ENCODE data around the gene SF3A1. TPM values are rescaled to one million over a fixed set of nuclear protein-coding genes. Genes with fewer than 3 reads are reported as not detected.
A peak's percentile ranks its signal among the peaks of the same experiment; 100 is the strongest.

Gene SF3A1
- total RNA-seq, 4 donors from 2014 or later = 52.8 to 193 (median 135) TPM

- Histone ChIP-seq H3K36me3 (no peaks in the 10 kb centered on the region), H3K4me3 (replicated peaks in 1 of 3) (peak overlapping the region in 1 of 3 donors; percentile 46), H3K9me3 (no peaks in the 10 kb centered on the region), H3K27me3 (no peaks in the 10 kb centered on the region), H3K4me1 (peaks cover 7 to 12% of the 10 kb centered on the region in 2 donors), H3K27ac (no peak overlapping the region)
- WGBS, 2 donors = 94 to 97% methylated on average over 10 of the region's 10 CpGs
- TF ChIP-seq CTCF (IDR thresholded peaks at IDR 0.05) = no peak
- no peak for TF ChIP-seq POLR2A (IDR thresholded peaks at IDR 0.05)
- no peak for DNase-seq
- intact Hi-C loops (cut with DNase I) = loop anchor here (2.0 to 5.0 kb wide), 3 partner anchors 59 to 123 kb away; partner anchors contain the start of gene TBC1D10A
Measured at GRCh38 chr22:30385942-30386341, 29.2 kb upstream of the SF3A1 start.

DNA sequence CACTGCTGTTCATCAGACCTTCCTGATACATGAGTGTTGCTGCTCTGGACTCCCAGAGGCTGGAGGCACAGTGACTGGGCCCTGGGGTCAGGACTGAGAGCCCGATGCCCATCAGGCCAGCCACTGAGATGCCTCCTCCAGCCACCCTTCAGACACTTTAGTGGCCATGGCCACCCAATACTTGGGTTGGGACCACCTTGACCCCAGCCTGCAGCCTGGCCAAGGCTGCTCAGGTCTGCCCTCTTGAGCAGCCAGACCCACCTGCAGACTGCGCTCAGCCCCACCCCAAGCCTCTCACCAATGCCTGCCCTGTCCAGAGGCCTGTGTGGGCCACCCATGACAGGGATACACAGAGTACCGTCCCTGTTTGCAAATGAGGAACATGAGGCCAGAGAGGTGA is 26.4 kb upstream of the SF3A1 start:
- no peak for DNase-seq
- H3K9me3 ChIP-seq = no peaks in the 10 kb centered on the region
- H3K36me3 ChIP-seq = no peaks in the 10 kb centered on the region
- WGBS, 2 donors = 93% methylated on average over 2 of the region's 3 CpGs; no CpG with 5 or more reads in 1 of the 2 donors
- TF ChIP-seq CTCF (IDR thresholded peaks at IDR 0.05) (no peak), POLR2A (IDR thresholded peaks at IDR 0.05) (no peak)
- intact Hi-C loops (cut with DNase I) = no loop called here
- peaks cover 7 to 12% of the 10 kb centered on the region in 2 donors for H3K4me1 ChIP-seq
- H3K4me3 ChIP-seq (replicated peaks in 1 of 3) = no peak overlapping the region
- H3K27ac ChIP-seq = no peak overlapping the region
- no peaks in the 10 kb centered on the region for H3K27me3 ChIP-seq

- Histone ChIP-seq H3K27ac (no peak overlapping the region), H3K4me1 (peaks cover 7 to 9% of the 10 kb centered on the region in 2 donors), H3K4me3 (replicated peaks in 1 of 3) (no peak overlapping the region), H3K9me3 (no peaks in the 10 kb centered on the region), H3K36me3 (no peaks in the 10 kb centered on the region), H3K27me3 (no peaks in the 10 kb centered on the region)
- intact Hi-C loops (cut with DNase I) = no loop called here
- 94 to 95% methylated on average over 3 to 5 of the region's 5 CpGs for WGBS, 2 donors
- TF ChIP-seq POLR2A (IDR thresholded peaks at IDR 0.05) = no peak
- no peak for TF ChIP-seq CTCF (IDR thresholded peaks at IDR 0.05)
- no peak for DNase-seq
Measured at GRCh38 chr22:30382340-30382739, 25.6 kb upstream of the SF3A1 start.

GRCh38 chr22:30381264-30381663 is 24.6 kb upstream of the SF3A1 start:
- no peak for DNase-seq
- intact Hi-C loops (cut with DNase I) = no loop called here
- no peaks in the 10 kb centered on the region for H3K36me3 ChIP-seq
- peaks cover 2 to 3% of the 10 kb centered on the region in 2 donors for H3K4me1 ChIP-seq
- H3K27me3 ChIP-seq = no peaks in the 10 kb centered on the region
- TF ChIP-seq POLR2A (IDR thresholded peaks at IDR 0.05) (no peak), CTCF (IDR thresholded peaks at IDR 0.05) (no peak)
- H3K4me3 ChIP-seq (replicated peaks in 1 of 3) = no peak overlapping the region
- H3K9me3 ChIP-seq = no peaks in the 10 kb centered on the region
- 92 to 98% methylated on average over 7 to 10 of the region's 12 CpGs for WGBS, 2 donors
- no peak overlapping the region for H3K27ac ChIP-seq

- H3K36me3 ChIP-seq = no peaks in the 10 kb centered on the region
- H3K27ac ChIP-seq = no peak overlapping the region
- no peak for DNase-seq
- TF ChIP-seq CTCF (IDR thresholded peaks at IDR 0.05) (no peak), POLR2A (IDR thresholded peaks at IDR 0.05) (no peak)
- no peaks in the 10 kb centered on the region for H3K4me1 ChIP-seq
- 83 to 99% methylated on average over 1 to 15 of the region's 20 CpGs for WGBS, 2 donors
- no peaks in the 10 kb centered on the region for H3K9me3 ChIP-seq
- H3K4me3 ChIP-seq (replicated peaks in 1 of 3) = no peak overlapping the region
- H3K27me3 ChIP-seq = no peaks in the 10 kb centered on the region
- intact Hi-C loops (cut with DNase I) = no loop called here
Measured at GRCh38 chr22:30380011-30380410, 23.3 kb upstream of the SF3A1 start.
